Gastroesophageal sphincter (tissue), 3 donors: ENCODE measurements around the gene ANKUB1.

ENCODE experiments used
- CTCF ChIP-seq, 4 experiments: fragments of 200-600 bp in 2 of 4; fragments of 450-650 bp in 2 of 4; sonication (generic) in 1 of 4; IDR thresholded peaks; one replicate each; pipeline ENCODE4 v1.5.1; 2017 to 2019; ENCODE audit warnings: antibody characterized with exemption in 4 of 4, mild to moderate bottlenecking in 2 of 4, moderate library complexity in 2 of 4
- POLR2A ChIP-seq, 2 donors: fragments of 450-650 bp; IDR thresholded peaks; one replicate each; pipeline ENCODE4 v1.6.1; 2017; ENCODE audit warnings: antibody characterized with exemption in 2 of 2, mild to moderate bottlenecking in 2 of 2, moderate library complexity in 1 of 2
- POLR2AphosphoS5 ChIP-seq: sonication (generic); formaldehyde crosslinking; IDR thresholded peaks from one replicate; pipeline ENCODE4 v1.6.1; 2017; ENCODE audit warnings: antibody characterized with exemption

- TF ChIP-seq POLR2AphosphoS5 = peak; percentile 28
- no peak for TF ChIP-seq POLR2A (IDR thresholded peaks at IDR 0.05)
- TF ChIP-seq CTCF (IDR thresholded peaks at IDR 0.05) = peak; percentile 72 to 93 (median 86)
Observed at GRCh38 chr3:149717391-149718056, 74.8 kb downstream of the ANKUB1 start.
